Measurements from ENCODE around the gene STPG2.
"Not testable (repeated sequence)": the region's sequence is repeated elsewhere in the genome, so short reads cannot be mapped to it uniquely, and the experiment has no call there.

The STPG2 gene

GRCh38 chr4:97627750-97628149 is 515.5 kb downstream of the STPG2 start:
- DNase-seq: no peak

GRCh38 chr4:97624204-97624603 is 519.1 kb downstream of the STPG2 start:
- DNase-seq: no peak

- no peak for DNase-seq
Measured at GRCh38 chr4:97605932-97606331, 537.3 kb downstream of the STPG2 start.

DNA sequence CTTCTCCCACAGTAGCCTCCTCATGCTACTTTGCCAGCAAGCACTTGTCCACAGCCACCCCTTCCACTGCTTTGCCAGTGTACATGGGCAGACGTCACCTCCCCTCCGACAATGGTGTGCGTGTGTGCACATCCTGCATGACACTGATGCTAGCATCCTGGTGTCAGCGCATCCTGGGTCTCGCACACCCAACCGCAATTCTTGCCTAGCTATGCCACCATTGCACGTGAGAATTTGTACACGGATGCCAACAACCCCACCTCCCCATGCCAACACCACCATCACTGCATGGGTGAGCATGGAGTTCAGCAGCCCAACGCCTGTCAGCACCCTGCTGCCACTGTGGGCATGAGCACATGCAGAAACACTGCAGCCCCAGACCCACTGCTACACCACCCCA is 550.0 kb downstream of the STPG2 start:
- no peak for DNase-seq

GRCh38 chr4:97590266-97590665 is 553.0 kb downstream of the STPG2 start:
- DNase-seq: no peak

DNA sequence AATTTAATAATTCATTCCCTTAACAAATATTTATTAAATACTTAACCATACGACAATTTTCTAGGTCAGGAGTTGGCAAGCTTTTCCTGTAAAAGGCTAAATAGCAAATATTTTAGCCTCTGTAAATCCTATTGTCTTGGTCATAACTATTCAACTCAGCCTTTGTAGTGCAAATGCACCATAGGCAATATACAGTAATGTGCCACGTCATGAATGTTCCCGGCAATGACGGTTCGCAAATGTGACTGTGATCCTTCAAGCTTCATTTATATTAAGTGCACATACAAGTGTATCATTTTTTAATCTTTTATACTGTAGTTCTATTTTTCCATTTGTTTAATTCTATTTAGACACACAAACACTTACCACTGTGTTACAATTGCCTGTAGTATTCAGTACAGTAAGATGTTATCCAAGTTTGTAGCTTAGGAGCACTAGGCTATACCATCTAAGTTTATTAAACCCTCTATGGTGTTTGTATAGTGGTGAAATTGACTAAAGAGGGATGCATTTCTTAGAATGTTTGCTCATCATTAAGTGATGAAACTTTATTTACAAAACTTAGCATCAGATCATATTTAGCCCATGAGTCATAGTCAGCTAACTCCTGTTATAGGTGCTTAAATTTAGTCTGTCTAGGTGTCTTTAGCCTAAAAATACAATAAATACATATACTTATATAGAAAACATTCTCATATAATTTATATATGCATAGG is 553.6 kb downstream of the STPG2 start:
- no peak for DNase-seq

DNA sequence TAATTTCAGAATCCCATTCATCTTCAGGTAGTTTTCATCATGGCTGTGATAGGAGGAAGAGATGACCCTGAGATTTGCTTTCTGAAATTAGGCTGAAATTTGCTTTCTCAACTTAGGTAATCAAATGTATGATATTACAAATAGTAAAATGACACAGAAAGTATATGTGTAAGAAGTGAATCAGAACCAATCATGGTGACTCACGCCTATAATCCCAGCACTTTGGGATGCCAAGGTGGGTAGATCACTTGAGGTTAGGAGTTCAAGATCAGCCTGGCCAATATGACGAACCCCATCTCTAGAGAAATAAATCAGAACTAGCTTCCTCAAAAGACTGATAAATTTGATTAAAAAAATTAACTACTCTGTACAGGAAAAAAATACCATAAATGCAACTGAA is 555.4 kb downstream of the STPG2 start:
- no peak for DNase-seq

- DNase-seq: no peak
Measured at GRCh38 chr4:97585274-97585673, 558.0 kb downstream of the STPG2 start.

- DNase-seq: no peak
Measured at GRCh38 chr4:97582890-97583289, 560.4 kb downstream of the STPG2 start.

DNA sequence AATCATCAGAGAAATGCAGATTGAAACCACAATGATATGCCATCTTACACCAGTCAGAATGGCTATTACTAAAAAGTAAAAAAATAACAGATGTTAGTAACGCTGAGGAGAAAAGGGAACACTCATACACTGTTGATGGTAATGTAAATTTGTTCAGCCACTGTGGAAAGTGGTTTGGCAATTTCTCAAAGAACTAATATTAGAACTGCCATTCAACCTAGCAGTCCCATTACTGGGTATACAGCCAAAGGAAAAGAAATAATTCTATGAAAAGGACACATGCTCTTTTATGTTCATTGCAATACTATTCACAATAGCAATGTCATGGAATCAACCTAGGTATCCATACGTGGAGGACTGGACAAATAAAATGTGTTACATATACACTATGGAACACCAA is 566.3 kb downstream of the STPG2 start:
- no peak for DNase-seq

DNA sequence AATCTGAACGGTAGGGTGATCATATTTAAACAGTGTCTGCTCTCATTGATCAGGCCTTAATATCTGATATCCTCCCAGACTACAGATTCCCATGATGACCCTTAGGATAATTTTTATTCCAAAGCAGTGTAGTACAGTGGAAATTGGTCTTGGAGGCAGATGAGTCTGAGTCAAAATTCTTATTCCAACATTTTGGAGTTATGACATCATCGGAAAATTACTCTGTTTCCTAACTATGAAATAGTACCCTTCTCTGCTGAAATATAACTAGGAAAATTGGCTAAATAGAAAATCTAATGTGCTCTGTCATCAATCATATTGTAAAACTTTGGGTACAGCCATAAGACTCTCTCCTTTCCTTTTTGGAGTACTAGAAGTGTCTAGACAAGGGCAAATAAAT is 583.3 kb downstream of the STPG2 start:
- no peak for DNase-seq

GRCh38 chr4:97558204-97558778 is 585.0 kb downstream of the STPG2 start:
- DNase-seq: peak; percentile 10

DNA sequence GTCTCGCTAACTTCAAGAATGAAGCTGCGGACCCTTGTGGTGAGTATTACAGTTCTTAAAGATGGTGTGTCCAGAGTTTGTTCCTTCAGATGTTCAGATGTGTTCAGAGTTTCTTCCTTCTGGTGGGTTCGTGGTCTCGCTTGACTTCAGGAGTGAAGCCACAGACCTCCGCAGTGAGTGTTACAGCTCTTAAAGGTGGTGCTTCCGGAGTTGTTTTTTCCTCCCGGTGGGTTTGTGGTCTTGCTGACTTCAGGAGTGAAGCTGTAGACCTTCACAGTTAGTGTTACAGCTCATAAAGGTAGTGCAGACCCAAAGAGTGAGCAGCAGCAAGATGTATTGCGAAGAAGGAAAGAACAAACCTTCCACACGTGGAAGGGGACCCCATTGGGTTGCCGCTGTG is 592.6 kb downstream of the STPG2 start:
- not testable (repeated sequence) for DNase-seq

- no peak for DNase-seq
Measured at GRCh38 chr4:97548943-97549583, 594.2 kb downstream of the STPG2 start.

GRCh38 chr4:97548186-97548585 is 595.1 kb downstream of the STPG2 start:
- no peak for DNase-seq

GRCh38 chr4:97531351-97531750 is 611.9 kb downstream of the STPG2 start:
- DNase-seq: no peak

GRCh38 chr4:97530676-97531075 is 612.6 kb downstream of the STPG2 start:
- no peak for DNase-seq

GRCh38 chr4:97525236-97525635 is 618.0 kb downstream of the STPG2 start:
- DNase-seq: no peak

DNA sequence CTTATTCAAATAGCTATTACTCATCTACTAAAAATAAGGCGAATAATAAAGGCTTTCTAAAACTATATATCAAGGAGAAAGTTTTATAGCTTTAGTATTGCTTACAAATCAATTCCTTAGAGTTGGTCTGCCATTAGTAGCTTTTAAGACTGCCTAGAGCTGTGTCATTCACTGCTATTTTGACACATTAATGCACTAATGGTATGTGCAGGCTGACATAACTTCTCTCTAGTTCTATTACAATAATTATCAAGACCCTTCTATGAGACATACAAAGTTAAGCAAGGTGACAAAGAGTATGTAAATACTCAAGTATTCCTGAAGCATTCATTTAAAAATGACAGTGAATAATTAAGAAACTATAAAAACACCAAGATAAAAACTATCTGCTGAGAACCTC is 625.3 kb downstream of the STPG2 start:
- no peak for DNase-seq

DNA sequence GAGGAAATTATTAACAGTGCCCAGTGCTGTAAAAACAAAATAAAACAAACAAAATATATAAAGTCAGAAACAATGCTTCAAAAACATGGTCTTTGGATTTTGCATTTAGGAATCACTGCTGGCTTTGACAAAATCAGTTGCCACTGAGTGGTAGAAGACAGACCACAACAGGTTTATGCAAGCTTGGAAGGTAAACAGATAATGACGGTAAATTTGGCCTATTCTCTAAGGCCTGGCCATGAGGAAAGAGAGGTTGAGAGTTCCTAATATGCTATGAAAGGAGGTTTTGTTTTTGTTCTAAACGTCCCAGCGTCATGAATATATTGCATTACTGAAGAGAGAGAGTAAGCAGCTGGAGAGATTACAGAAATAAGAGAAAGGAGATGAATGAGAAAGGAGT is 629.4 kb downstream of the STPG2 start:
- DNase-seq: no peak
